Endothelial cell of umbilical vein (primary cell): ENCODE measurements around the gene COL18A1. TPM values are rescaled to one million over a fixed set of nuclear protein-coding genes. Genes with fewer than 3 reads are reported as not detected.

ENCODE experiments used
- BruUV-seq: library from RNA; stranded (reverse); fragments of 400-500 nt; replicated peaks from 2 replicates; lab custom pipeline; 2021; lab: Mats Ljungman, UMichigan
- CTCF ChIA-PET: fragments of 300-600, 350-600 bp; sonication (Branson Sonifier 250); formaldehyde crosslinking; loops from one replicate; lab custom pipeline; 2021; ENCODE audit warnings: antibody characterized with exemption, inconsistent platforms; lab: Charles Lee
- POLR2A ChIA-PET: fragments of 300-600, 350-600 bp; sonication (Branson Sonifier 250); formaldehyde crosslinking; loops from one replicate; lab custom pipeline; 2021; ENCODE audit warnings: antibody characterized with exemption, inconsistent platforms; lab: Charles Lee
- DNase-seq: peaks from one replicate; pipeline ENCODE4 v3.0.0-alpha.2; 2011; ENCODE audit warnings: low read depth, low spot score
- FAIRE-seq: peaks from 2 replicates; lab custom pipeline; 2011; peaks lifted over from hg19 to GRCh38; lab: Jason Lieb, UNC
- H2AFZ ChIP-seq: 2 replicates; pipeline ENCODE4 v1.6.0; 2012; ENCODE audit warnings: low read depth, low read length, control low read depth, inconsistent platforms
- H3K27ac ChIP-seq: 2 replicates; pipeline ENCODE4 v1.5.1; 2011; ENCODE audit warnings: low read depth, mild to moderate bottlenecking, control low read depth, low read length, moderate library complexity; ENCODE audit not compliant: insufficient read depth
- H3K27me3 ChIP-seq, 2 experiments: 2 replicates each; pipeline versions ENCODE4 v1.6.0 to v1.6.1; 2011; ENCODE audit warnings: low read length in 2 of 2, mixed read lengths in 1 of 2; ENCODE audit not compliant: control insufficient read depth in 2 of 2, insufficient read depth in 2 of 2
- H3K36me3 ChIP-seq, 2 experiments: 2 replicates in 1 of 2; 3 replicates in 1 of 2; pipeline ENCODE4 v1.5.1; 2011; ENCODE audit warnings: low read length in 2 of 2, mild to moderate bottlenecking in 1 of 2, moderate library complexity in 1 of 2; ENCODE audit not compliant: control insufficient read depth in 2 of 2, insufficient read depth in 2 of 2; ENCODE audit errors: extremely low read depth in 1 of 2
- H3K4me1 ChIP-seq: 3 replicates; pipeline ENCODE4 v1.5.1; 2011; ENCODE audit warnings: mild to moderate bottlenecking, low read length; ENCODE audit not compliant: control insufficient read depth, insufficient read depth; ENCODE audit errors: extremely low read depth
- H3K4me2 ChIP-seq: 2 replicates; pipeline ENCODE4 v1.6.1; 2011; ENCODE audit warnings: low read length, control low read depth, mixed read lengths; ENCODE audit not compliant: insufficient read depth
- H3K4me3 ChIP-seq, 3 experiments: fragments of 200-600 bp in 1 of 3; sonication (generic), shearing (Covaris generic) in 1 of 3; replicated peaks in 1 of 3; 2 replicates each; pipeline ENCODE4 v1.5.1; 2011 to 2016; ENCODE audit warnings: control low read depth in 3 of 3, low read length in 3 of 3, mild to moderate bottlenecking in 2 of 3, inconsistent platforms in 1 of 3, low read depth in 1 of 3, moderate library complexity in 1 of 3; ENCODE audit not compliant: insufficient read depth in 1 of 3
- H3K79me2 ChIP-seq: 2 replicates; pipeline ENCODE4 v1.6.0; 2012; ENCODE audit warnings: low read length, inconsistent platforms; ENCODE audit not compliant: control insufficient read depth, insufficient read depth
- H3K9ac ChIP-seq: replicated peaks from 2 replicates; pipeline ENCODE3; 2011; ENCODE audit warnings: low read length, control low read depth; ENCODE audit not compliant: insufficient read depth; ENCODE audit errors: extremely low read depth
- H3K9me1 ChIP-seq: replicated peaks from 3 replicates; pipeline ENCODE4 v1.6.0; 2011; ENCODE audit warnings: mild to moderate bottlenecking, low read length; ENCODE audit not compliant: control insufficient read depth, insufficient read depth; ENCODE audit errors: extremely low read depth
- H3K9me3 ChIP-seq: replicated peaks from 2 replicates; pipeline ENCODE4 v1.5.1; 2012; ENCODE audit warnings: low read length, inconsistent platforms; ENCODE audit not compliant: control insufficient read depth, insufficient read depth
- H4K20me1 ChIP-seq: replicated peaks from 2 replicates; pipeline ENCODE3; 2011; ENCODE audit warnings: mild to moderate bottlenecking, low read length; ENCODE audit not compliant: control insufficient read depth, insufficient read depth; ENCODE audit errors: extremely low read depth
- FOS ChIP-seq: IDR thresholded peaks from 2 replicates; pipeline ENCODE4 v1.6.1; 2011; ENCODE audit warnings: mild to moderate bottlenecking, low read length, moderate library complexity, borderline replicate concordance; ENCODE audit not compliant: insufficient read depth
- JUN ChIP-seq: IDR thresholded peaks from 2 replicates; pipeline ENCODE4 v1.6.1; 2011; ENCODE audit warnings: borderline replicate concordance, low read depth; ENCODE audit not compliant: insufficient read length, insufficient read depth
- POLR2A ChIP-seq: IDR thresholded peaks from 2 replicates; pipeline ENCODE4 v1.6.1; 2012; ENCODE audit warnings: low read depth, mild to moderate bottlenecking, control low read depth, low read length
- POLR2AphosphoS5 ChIP-seq: IDR thresholded peaks from 2 replicates; pipeline ENCODE4 v1.6.1; 2012; ENCODE audit warnings: low read depth, mild to moderate bottlenecking, control low read depth, low read length, moderate library complexity; ENCODE audit not compliant: insufficient read depth
- dilution Hi-C: fragments of 300-500 bp; cut with MboI; formaldehyde crosslinking; loops from one replicate; pipeline ENCODE4 v1.15.0; 2019; ENCODE audit warnings: low sequenced_read_pairs; ENCODE audit not compliant: extremely low pct_ligation_motif_present
- intact Hi-C: fragments of 100-400 bp; cut with micrococcal nuclease; formaldehyde crosslinking; loops from one replicate; pipeline ENCODE4 v1.10.0; 2022
- polyA plus RNA-seq, 4 experiments: library from polyadenylated mRNA; depleted of rRNA in 3 of 4; stranded (reverse) in 3 of 4; unstranded in 1 of 4; fragments of >200 nt; gene quantifications; 2 replicates each; pipeline versions ENCODE4 v1.2.1 to v1.2.3, GENCODE V29; 2011 to 2012; ENCODE audit warnings: missing spikeins in 1 of 4
- total RNA-seq: library from RNA; stranded (reverse); gene quantifications from 2 replicates; pipeline ENCODE4 v1.2.3, GENCODE V29; 2021
- TF ChIP-seq, protein P1 (sequence below), 2 donors: IDR thresholded peaks; 1 replicate in 1 of 2; 2 replicates in 1 of 2; pipeline ENCODE4 v1.5.1; 2011; ENCODE audit warnings: low read length in 2 of 2, mild to moderate bottlenecking in 2 of 2, moderate library complexity in 2 of 2, control low read depth in 1 of 2, inconsistent platforms in 1 of 2, low read depth in 1 of 2; ENCODE audit not compliant: insufficient read depth in 1 of 2; ENCODE audit errors: extremely low read depth in 1 of 2
- TF ChIP-seq, protein P2 (sequence below): IDR thresholded peaks from 2 replicates; pipeline ENCODE4 v1.6.1; 2011; ENCODE audit not compliant: insufficient read depth, insufficient read length

COL18A1 gene
- total and polyA plus RNA-seq, 2 donors (not counting 3 experiments of a cell fraction or from before 2014, with no cell fraction given), result 198 to 252 TPM

GRCh38 chr21:45539796-45540600 lies 135.0 kb downstream of the COL18A1 start:
- Histone ChIP-seq H3K27me3 (no peaks in the 10 kb centered on the region), H3K27ac (no peak overlapping the region), H3K9me3 (no peaks in the 10 kb centered on the region), H3K36me3 (peaks cover 0 to 2% of the 10 kb centered on the region in 2 experiments), H2AFZ (no peak overlapping the region), H3K4me1 (peaks cover 10% of the 10 kb centered on the region), H3K4me3 (no peak overlapping the region), H4K20me1 (no peaks in the 10 kb centered on the region), H3K4me2 (no peak overlapping the region), H3K9me1 (no peaks in the 10 kb centered on the region), H3K79me2 (peaks cover 51% of the 10 kb centered on the region), H3K9ac (no peak overlapping the region)
- TF ChIP-seq, protein P1, sequence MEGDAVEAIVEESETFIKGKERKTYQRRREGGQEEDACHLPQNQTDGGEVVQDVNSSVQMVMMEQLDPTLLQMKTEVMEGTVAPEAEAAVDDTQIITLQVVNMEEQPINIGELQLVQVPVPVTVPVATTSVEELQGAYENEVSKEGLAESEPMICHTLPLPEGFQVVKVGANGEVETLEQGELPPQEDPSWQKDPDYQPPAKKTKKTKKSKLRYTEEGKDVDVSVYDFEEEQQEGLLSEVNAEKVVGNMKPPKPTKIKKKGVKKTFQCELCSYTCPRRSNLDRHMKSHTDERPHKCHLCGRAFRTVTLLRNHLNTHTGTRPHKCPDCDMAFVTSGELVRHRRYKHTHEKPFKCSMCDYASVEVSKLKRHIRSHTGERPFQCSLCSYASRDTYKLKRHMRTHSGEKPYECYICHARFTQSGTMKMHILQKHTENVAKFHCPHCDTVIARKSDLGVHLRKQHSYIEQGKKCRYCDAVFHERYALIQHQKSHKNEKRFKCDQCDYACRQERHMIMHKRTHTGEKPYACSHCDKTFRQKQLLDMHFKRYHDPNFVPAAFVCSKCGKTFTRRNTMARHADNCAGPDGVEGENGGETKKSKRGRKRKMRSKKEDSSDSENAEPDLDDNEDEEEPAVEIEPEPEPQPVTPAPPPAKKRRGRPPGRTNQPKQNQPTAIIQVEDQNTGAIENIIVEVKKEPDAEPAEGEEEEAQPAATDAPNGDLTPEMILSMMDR (IDR thresholded peaks at IDR 0.05; ENCODE audit: extremely low read depth in 1 of 2, insufficient read depth in 1 of 2, low read depth in 1 of 2, low read length in 2 of 2), result no peak
- TF ChIP-seq FOS (no peak), JUN (no peak), POLR2A (no peak), POLR2AphosphoS5 (no peak)
- TF ChIP-seq, protein P2, sequence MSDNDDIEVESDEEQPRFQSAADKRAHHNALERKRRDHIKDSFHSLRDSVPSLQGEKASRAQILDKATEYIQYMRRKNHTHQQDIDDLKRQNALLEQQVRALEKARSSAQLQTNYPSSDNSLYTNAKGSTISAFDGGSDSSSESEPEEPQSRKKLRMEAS, result no peak
- intact Hi-C loops (loop anchor here (10.0 kb wide), 1 partner anchor 65 kb away; no protein-coding TSS in a partner anchor), dilution Hi-C loops (no loop called here)
- FAIRE-seq (no peak), DNase-seq (no peak)
- POLR2A ChIA-PET, result no interaction called here
- CTCF ChIA-PET, result no interaction called here
- BruUV-seq, result no TSS peak
